ENCODE data around the gene MAB21L4.

MAB21L4 gene

DNA sequence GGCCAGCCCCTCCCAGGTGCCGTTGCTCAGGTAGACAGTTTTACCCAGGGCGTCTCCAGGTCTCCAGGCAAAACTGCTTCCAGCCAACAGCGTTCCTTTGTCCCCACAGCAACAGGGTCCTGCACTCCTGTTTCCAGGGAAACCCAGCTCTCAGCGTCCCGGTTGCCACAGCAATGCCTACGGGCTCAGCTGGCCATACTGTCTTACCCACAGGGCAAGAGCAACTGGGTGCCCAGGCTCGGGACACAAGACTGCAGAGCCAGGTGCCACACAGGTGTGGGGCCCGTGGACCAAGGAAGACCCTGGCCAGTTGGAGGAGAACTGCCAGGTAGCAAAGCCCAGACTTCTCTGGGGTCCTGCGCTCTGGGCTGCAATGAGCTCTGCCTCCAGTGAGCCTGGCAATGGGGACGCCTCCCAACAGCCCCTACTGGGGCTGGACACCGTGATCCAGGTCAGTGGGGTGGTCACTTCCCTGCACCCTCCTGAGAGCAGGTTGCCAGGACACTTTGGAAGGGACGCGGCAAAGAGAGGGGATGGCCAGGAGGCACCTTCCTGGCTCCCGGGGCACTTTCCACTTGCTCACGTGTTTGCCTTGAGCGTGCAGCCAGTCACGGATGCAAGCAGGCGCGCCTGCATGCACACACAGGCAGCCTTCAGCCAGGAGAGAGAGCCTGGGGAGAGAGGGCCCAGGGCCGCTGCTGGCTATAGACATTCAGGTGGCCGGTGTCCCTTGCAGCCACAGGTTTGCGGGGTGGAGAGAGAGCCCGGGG is 10.4 kb upstream of the MAB21L4 start, which contains the start of gene CROCC2:
Gene CROCC2 (plus strand): TSS at position 196 of the 770 bp plus-strand sequence. CDS start 178 bp downstream, at position 374.
- no peak for DNase-seq (ENCODE audit: insufficient read length, low spot score)
- no peak for FAIRE-seq
- no peak for TF ChIP-seq CTCF (IDR thresholded peaks at IDR 0.05; ENCODE audit: insufficient read depth, missing control alignments)

DNA sequence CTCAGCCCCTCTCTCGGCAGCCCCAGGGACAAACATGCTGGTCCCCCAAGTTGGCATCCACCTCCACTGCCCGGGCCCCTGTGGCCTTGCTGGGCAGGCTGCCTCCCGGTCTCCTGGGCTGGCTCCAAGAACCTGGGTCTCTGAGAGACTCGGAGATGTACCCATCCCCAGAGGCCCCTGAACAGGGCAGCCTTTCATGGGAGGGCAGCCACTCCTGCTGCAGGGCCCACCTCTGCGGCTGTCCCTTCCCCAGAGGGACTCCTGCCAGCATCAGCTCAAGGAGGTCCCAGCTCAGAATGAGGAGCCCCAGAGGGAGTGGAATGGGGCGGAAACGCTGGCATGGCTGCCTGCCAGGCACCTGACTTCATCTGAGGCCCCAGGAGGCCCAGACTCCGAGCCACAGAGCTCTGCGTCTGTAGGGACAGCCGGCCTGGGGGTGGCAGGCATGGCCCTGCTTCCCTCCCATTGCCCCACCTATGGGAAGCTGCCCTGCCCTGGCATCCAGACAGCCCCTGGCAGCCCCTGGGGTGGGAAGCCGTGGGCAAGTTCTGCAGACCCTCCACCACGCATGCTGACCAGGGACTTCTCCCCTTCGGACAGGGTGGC is 9.3 kb upstream of the MAB21L4 start:
- FAIRE-seq, result no peak
- DNase-seq (ENCODE audit: insufficient read length, low spot score), result no peak
- no peak for TF ChIP-seq CTCF (IDR thresholded peaks at IDR 0.05; ENCODE audit: insufficient read depth, missing control alignments)

DNA sequence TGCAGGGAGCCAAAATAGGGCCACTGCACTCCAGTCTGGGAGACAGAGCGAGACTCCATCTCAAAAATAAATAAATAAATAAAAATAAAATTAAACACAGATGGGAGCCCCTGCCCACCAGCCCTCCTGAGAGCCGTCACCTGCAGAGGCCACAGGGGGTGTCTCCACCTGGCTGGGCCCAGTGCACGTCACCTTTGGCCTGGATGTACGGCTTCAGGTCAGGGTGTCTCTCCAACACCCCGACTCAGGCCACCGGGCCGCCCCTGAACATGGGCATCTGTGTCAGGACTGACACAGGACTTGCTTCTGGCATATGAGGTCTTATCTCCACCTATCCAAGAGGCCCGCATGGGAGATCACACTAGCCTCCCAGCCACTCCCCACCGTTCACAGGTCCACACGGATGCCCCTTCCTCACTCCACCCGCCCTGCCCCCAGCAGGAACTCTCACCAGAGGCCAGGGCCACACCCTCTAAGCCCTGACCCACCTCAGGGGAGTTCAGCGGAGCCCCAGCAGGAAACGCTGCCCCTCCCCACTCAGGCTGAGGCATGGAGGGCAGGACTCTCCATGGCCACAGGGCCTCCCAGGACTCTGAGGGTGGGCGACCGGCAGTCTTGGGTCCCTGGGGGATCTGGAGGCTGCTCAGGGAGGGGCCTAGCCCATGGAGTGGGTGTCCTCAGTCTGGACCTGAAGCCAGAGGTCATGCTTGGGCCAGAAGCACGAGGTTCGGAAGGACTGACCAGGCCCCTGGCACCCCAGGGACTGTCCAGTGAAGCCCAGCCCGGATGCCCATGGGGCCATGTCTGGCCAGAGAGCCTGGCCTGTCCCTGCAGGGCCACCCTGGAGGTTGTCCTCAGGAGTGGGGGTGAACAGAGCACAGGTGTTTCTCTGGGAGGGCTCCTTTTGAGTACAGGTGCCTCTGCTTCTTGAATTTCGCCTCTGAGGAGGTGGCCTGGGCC is 8.5 kb upstream of the MAB21L4 start:
- DNase-seq (ENCODE audit: insufficient read length, low spot score), result no peak
- no peak for FAIRE-seq
- no peak for TF ChIP-seq CTCF (IDR thresholded peaks at IDR 0.05; ENCODE audit: insufficient read depth, missing control alignments)

DNA sequence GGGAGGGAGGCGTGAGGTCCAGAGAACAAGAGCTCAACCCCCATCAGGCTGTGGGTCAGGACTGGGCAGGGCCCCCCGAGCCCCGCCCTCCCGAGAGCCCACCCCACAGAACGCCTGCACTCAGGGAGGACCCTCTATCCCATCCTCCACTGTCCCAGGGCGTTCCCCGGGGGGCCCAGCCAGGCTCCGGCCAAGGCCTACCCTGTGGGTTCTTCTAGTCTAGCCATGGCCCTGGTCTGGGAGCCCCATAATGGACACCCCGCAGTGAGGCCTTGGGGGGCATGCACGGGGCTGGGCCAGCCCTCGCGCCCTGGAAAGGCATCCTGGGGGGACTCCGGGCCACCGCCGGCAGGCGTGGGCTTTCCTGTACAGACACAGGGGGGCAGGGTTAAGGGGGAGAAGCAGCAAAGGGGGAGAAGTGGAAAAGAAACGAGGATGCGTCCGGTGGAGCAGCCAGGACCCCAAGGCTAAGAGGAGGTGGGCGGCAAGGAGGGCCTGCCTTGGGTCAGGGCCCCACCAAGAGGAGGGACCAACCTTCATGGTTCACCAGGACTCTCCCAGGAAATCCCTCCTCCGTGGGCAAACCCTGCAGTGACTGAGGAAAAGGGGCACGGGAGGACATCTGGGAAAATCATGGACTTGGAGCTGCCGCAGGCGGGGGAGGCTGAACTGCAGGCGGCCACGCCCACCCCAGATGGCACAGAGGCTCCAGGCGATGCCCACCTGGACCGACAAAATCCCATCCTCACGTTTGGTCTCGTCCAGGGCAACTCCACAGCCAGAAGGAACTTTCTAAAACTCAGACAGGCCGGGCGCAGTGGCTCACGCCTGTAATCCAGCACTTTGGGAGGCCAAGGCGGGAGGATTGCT is 7.5 kb upstream of the MAB21L4 start:
- FAIRE-seq, result no peak

DNA sequence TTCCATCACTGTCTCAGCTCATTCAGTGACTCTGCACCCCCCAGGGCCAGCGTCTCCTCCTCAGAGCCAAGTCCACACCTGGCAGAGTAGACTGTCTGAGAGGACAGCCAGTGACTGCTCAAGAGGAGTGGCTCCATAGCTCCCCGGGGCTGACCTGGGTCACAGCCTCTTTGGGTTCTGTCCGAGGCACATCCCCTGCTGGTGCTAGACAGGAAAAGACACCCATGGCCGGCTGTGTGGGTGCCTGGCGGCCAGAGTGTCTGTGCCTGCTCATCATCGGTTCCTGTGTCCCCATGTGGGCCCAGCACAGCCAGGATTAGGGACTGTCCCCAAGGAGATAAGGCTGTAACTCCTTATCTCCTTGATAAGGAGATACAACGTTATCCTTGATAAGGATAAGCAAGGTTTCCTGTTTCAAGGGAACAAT is 6.7 kb upstream of the MAB21L4 start:
- FAIRE-seq, result no peak

More for the DNA sequence above, 7.5 kb upstream of the MAB21L4 start:
- DNase-seq (ENCODE audit: insufficient read length, low spot score), result no peak
- no peak for TF ChIP-seq CTCF (IDR thresholded peaks at IDR 0.05; ENCODE audit: insufficient read depth, missing control alignments)

More for the DNA sequence above, 6.7 kb upstream of the MAB21L4 start:
- TF ChIP-seq CTCF (IDR thresholded peaks at IDR 0.05; ENCODE audit: insufficient read depth, missing control alignments), result no peak
- no peak for DNase-seq (ENCODE audit: insufficient read length, low spot score)

Data from D721Med (cell line).